GM12878 (cell line): ENCODE data around the gene NT5C1A.

Experiments used
- ATF2 ChIP-seq: IDR thresholded peaks from 2 replicates; pipeline ENCODE4 v1.6.1; 2012; ENCODE audit warnings: low read length, inconsistent platforms
- EP300 ChIP-seq, 2 experiments: fragments of 150-350 bp in 1 of 2; IDR thresholded peaks; 2 replicates each; pipeline ENCODE4 v1.6.1; 2011 to 2012; ENCODE audit warnings: low read depth in 2 of 2, low read length in 2 of 2, borderline replicate concordance in 1 of 2, improper control_type of control experiment in 1 of 2, inconsistent platforms in 1 of 2; ENCODE audit not compliant: control insufficient read depth in 1 of 2
- POLR2A ChIP-seq: IDR thresholded peaks from 2 replicates; pipeline ENCODE4 v1.6.1; 2011; ENCODE audit warnings: low read depth, mild to moderate bottlenecking, low read length
- ZBED1 ChIP-seq: IDR thresholded peaks from 2 replicates; pipeline ENCODE4 v1.6.1; 2016; ENCODE audit warnings: borderline replicate concordance
- TF ChIP-seq, protein P1 (sequence below), 3 experiments: IDR thresholded peaks in 2 of 3; conservative IDR thresholded peaks in 1 of 3; 2 replicates each; pipeline ENCODE4 v1.5.1; 2011; ENCODE audit warnings: low read depth in 3 of 3, low read length in 3 of 3, mild to moderate bottlenecking in 3 of 3, control low read depth in 2 of 3, moderate library complexity in 2 of 3, inconsistent platforms in 1 of 3, mixed read lengths in 1 of 3; ENCODE audit not compliant: control insufficient read depth in 2 of 3, insufficient read depth in 1 of 3; ENCODE audit errors: extremely low read depth in 1 of 3

DNA sequence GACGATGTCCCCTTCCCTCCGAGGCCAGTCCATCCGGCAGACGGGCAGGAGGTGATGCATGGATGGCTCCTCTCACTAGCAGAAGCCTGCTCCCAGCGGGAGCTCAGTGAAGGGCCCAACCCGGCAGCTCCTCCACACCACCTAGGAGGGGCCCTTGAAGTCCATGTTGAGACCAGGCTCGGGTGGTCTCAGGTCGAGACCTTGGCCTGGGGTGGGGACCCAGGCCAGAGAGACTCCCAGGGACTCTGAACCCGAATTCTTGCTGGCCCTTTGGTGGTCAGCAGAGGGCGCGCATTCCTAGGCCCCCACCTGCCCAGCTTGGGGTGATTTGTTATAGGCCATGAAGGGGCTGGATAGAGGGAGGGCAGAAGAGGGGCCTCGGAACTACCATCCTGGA is 642 bp upstream of the NT5C1A start:
- TF ChIP-seq ATF2 (no peak), ZBED1 (no peak), POLR2A (no peak), EP300 (IDR thresholded peaks at IDR 0.05; ENCODE audit: borderline replicate concordance in 1 of 2, control insufficient read depth in 1 of 2, low read depth in 2 of 2, low read length in 2 of 2) (no peak)
- TF ChIP-seq, protein P1, sequence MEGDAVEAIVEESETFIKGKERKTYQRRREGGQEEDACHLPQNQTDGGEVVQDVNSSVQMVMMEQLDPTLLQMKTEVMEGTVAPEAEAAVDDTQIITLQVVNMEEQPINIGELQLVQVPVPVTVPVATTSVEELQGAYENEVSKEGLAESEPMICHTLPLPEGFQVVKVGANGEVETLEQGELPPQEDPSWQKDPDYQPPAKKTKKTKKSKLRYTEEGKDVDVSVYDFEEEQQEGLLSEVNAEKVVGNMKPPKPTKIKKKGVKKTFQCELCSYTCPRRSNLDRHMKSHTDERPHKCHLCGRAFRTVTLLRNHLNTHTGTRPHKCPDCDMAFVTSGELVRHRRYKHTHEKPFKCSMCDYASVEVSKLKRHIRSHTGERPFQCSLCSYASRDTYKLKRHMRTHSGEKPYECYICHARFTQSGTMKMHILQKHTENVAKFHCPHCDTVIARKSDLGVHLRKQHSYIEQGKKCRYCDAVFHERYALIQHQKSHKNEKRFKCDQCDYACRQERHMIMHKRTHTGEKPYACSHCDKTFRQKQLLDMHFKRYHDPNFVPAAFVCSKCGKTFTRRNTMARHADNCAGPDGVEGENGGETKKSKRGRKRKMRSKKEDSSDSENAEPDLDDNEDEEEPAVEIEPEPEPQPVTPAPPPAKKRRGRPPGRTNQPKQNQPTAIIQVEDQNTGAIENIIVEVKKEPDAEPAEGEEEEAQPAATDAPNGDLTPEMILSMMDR (IDR thresholded peaks at IDR 0.05 in 2 of 3, conservative IDR thresholded peaks at IDR 0.05 in 1 of 3; ENCODE audit: control insufficient read depth in 2 of 3, extremely low read depth in 1 of 3, insufficient read depth in 1 of 3, low read depth in 3 of 3, low read length in 3 of 3): peak; percentile 50 to 71 (median 63)
